ENCODE measurements around the gene FAM209A.
"Not testable (repeated sequence)": the region's sequence is repeated elsewhere in the genome, so short reads cannot be mapped to it uniquely, and the experiment has no call there.

The FAM209A gene

DNA sequence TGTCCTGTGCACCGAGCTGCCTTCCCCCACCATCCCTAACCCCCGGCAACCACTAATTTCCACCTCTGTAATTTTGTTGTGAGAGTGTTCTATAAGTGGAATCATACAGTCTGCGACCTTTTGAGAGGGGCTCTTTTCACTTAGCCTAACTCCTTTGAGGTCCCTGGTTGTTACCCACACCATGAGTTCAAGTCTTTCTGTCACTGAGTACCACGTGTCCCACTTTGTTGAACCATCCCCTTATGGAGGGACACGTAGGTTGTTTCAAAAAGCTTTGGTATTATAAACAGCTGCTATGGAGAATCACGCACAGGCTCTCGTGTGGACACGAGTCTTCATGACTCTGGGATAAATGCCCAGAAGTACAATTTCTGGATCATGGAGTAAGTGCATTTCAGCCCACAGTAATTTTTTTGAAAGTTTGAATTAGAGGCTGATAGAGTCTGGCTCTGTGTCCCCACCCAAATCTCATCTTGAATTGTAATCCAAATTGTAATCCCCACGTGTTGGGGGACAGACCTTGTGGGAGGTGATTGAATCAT lies 18.0 kb downstream of the FAM209A start:
- DNase-seq: no peak

DNA sequence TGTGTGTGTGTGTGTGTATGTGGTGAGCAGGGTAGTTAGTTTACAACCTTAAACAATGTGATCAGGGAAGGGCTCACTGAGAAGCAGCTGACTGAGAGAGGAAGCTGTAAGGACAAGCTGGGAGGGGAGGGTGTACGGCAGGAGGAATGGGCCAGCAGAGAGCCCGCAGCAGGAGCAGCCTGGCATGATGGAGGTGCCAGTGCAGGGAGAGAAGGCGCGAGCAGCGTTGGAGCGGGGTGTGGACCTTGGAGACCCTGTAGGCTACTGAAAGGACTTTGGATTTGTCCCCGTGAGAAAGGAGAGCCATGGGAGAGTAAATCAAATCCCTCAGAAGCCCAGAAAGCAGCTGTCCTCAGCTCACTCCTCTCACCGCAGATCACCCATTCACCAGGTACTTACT lies 27.0 kb downstream of the FAM209A start:
- DNase-seq: no peak

DNA sequence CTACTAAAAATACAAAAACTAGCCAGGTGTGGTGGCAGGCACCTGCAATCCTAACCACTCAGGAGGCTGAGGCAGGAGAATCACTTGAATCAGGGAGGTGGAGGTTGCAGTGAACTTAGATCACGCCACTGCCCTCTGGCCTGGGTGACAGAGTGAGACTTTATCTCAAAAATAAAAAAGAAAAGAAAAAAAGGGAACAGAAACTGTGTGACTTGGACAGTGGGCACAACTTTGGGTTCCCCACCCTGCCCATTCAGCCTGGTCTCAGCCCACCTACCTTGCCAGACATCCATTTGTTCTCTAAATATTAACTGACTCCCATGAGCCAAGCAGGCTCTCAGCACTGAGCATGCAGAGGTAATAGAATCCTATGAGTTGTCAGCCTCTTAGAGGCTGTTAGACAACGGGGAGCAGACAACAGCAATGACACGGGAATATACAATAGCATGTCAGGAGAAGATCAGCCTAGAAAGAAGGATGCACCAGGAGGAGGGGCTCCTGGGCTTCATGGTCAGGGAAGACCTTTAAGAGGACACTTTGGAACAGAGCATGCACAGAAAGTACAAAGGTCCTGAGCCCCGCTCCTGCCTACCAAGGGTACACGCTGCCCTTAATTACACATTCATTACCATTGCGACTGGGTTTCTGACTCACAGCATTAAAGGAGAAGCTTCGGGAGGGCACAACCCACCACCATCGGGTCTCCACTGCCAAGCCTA lies 28.5 kb downstream of the FAM209A start:
- DNase-seq: no peak

DNA sequence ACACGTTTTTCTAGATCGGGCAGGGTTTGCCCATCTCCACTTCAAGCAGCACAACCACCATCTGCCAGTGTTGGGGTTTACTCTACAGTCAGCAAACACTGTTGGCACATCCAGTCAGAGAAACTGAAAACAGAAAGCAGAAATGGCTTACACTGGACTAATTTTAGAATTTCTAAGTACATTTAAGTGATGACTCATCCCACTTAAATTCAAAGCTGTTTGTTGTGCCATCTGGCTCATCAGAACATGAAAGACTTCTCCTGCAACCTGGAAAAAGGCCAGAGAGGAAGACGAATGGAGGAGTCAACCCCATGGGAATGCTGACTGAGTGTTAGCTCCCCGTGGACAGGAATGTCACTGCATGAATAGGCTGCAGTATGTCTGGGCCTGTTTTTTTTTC lies 30.3 kb downstream of the FAM209A start:
- peak; percentile 95 to 98 for DNase-seq

DNA sequence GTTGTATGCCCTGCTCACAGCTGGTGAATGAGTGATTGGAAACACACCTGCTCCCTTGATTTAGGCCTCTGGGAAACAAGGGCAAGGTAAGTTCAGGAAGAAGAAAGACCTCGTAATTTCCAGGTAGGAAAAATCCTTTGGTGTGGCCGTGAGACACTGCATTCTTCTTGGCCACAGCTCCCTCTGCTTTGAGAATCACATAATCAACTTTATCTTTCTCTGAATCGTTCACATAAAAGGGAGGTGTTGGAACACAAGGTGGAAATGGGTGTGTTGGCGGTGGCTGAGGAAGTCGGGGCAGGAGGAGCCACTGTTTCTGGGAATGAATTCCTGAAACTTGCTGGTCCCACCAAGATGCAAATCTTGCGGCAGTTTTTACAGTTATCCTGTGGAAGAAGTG lies 34.4 kb downstream of the FAM209A start:
- DNase-seq: no peak

DNA sequence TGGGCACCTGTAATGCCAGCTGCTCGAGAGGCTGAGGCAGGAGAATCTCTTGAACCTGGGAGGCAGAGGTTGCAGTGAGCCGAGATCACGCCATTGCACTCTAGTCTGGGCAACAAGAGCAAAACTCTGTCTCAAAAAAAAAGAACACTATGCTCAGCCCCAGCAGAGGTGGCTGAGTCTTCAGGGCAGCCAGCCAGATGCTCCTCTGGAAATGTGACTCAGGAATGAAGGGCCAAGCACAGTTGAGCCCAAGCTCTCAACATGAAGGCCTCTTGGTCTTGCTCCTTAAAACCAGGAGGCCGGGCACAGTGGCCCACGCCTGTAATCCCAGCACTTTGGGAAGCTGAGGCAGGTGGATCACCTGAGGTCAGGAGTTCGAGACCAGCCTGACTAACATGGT lies 40.0 kb downstream of the FAM209A start:
- DNase-seq: not testable (repeated sequence)

DNA sequence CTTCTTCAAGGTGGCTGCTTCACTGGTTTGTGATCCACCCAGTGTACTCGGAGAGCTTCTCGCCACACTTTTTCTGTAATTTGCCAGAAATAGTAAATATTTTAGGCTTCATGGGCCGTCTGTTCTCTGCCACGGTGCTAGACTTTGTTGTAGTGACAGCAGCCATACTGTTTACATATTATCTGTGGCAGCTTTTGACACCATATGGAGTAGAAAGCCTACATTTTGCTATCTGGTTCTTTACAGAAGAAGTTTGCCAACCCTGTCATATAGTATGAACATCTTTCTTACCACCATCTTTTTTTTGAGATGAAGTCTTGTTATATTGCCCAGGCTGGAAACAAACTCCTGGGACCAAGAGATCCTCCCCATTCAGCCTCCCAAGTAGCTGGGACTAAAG lies 41.0 kb downstream of the FAM209A start:
- DNase-seq: no peak

DNA sequence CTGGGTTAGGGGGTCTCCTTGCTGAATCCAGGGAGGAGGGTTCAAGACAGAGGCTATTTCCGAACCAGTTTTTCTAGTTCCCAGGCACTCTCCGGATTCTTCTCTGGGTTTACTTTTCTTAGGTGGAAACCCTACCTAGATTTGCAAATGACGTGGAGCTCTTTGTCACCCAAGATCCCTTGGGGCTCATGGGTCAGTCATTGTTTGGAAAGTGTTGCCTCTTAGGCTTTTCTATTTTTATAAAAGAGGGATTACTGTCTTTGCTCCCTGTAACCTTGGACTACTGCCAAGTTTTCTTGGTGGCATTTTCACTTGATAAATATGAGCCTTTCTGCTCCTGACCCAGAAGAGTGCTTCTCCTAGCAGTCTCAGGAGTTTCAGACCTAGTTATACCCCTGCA lies 42.1 kb downstream of the FAM209A start:
- no peak for DNase-seq

DNA sequence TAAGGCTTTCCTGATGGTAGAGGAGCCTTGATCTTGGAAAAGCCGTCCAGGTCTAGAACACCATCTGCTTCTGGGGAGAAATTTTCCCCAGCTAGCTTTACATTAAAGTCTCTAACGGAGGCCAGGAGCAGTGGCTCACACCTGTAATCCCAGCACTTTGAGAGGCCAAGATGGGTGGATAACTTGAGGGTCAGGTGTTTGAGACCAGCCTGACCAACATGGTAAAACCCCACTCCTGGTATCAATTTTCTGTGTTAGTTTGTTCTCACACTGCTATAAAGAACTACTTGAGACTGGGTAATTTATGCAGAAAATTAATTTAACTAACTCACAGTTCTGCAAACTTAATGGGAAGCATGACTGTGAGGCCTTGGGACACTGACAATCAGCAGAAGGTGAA lies 46.3 kb downstream of the FAM209A start:
- DNase-seq: no peak

DNA sequence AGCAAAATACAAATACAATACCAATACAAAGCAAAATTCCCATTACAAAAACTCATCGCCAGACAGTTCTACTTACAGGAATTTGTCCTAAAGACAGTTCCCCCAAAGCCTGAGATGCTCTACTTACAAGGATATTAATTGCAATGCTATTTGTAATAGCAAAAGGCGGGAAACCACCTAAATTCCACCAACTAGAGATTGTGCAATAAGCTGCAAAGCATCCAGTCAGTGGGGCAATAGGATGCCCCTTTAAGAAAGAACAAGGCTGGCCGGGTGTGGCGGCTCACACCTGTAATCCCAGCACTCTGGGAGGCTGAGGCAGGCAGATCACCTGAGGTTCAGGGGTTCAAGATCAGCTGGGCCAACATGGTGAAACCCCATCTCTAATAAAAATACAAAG lies 47.6 kb downstream of the FAM209A start:
- DNase-seq: no peak

DNA sequence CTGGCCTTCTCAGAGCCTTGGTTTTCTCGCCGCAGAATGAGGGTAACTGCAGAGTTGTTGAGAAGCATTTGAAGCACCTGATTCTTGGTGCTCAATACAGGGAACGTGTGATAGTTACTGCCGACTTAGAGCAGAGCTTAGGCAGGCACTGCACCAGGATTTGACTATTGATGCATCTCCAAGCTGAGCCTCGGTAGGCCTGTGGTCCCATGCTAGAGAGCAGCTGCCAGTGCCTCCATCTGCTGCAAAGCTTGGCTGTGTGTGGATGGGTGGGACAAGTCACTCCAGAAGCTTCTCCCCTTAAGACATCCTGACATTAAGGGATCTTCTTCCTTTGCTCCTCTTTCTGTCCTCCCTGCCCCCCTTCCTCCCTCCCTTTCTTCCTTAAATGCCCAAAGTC lies 49.4 kb downstream of the FAM209A start:
- DNase-seq: no peak

DNA sequence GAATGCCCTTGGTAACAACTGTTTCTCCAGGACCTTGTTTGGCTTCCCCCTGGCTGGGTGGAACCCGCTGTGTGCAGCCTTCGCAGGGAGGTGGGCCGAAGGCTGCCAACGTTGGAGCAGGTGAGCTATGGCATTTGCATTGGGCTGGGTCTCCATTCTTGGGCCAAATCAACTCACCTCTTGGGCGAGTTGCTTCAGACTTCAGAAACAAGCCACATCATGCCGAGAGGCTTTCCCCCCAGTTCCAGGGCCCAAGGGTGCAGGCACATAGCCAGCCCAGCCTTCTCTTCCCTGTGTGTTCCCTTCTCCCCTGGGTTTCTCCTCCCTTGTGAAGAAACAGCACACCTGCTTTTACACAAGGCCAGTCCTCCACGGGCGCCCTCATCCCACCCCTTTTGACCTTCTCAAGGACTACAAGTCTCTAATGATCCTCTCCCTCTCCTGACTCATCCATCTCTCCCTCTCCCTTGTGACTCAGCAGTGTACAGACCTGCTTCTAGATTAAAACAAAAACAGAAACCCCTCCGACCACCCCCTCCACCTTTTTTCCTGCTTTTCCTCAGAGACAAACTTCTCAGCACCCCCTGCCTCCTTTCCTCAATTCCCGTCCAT lies 50.1 kb downstream of the FAM209A start:
- DNase-seq: no peak

DNA sequence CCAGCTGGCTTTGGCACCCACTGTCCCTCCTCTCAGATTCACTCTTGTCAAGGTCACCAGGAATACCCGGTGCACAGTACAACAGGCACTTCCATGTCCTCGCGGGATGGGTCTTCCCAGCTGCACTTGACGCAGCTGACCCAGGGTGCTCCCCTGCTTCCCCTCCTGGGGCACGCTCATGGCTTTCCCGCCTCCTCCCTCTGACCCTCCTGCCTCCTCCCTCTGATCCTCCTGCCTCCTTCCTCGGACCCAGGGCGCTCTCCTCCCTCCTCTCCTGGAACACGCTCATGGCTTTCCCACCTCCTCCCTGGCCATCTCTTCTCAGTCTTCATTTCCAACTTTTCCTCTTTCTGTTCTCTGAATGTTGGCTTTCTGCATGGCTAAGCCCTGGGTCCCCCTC lies 50.6 kb downstream of the FAM209A start:
- no peak for DNase-seq

Measured in SW 1271 (cell line).